Liver (tissue), 9 donors: Measurements from ENCODE around the gene KIF4B. TPM values are rescaled to one million over a fixed set of nuclear protein-coding genes. Genes with fewer than 3 reads are reported as not detected.

ENCODE experiments used
- DNase-seq: peaks from one replicate; pipeline ENCODE4 v3.0.0-alpha.2; 2017; ENCODE audit warnings: low spot score
- H3K27ac ChIP-seq, 2 donors: one replicate each; pipeline ENCODE4 v1.7.0; 2013; ENCODE audit warnings: inconsistent platforms in 2 of 2, low read length in 2 of 2, control low read depth in 1 of 2, low read depth in 1 of 2, mild to moderate bottlenecking in 1 of 2
- H3K27me3 ChIP-seq, 4 donors: one replicate each; pipeline versions ENCODE4 v1.6.1 to v1.7.0; 2013; ENCODE audit warnings: low read length in 3 of 4, inconsistent platforms in 1 of 4, mild to moderate bottlenecking in 1 of 4, moderate library complexity in 1 of 4; ENCODE audit not compliant: control insufficient read depth in 4 of 4, insufficient read depth in 4 of 4
- H3K36me3 ChIP-seq, 4 donors: one replicate each; pipeline versions ENCODE4 v1.6.1 to v1.7.0; 2013; ENCODE audit warnings: low read length in 3 of 4, mild to moderate bottlenecking in 3 of 4, low read depth in 1 of 4, moderate library complexity in 1 of 4; ENCODE audit not compliant: control insufficient read depth in 4 of 4, insufficient read depth in 3 of 4
- H3K4me1 ChIP-seq, 4 donors: one replicate each; pipeline versions ENCODE4 v1.6.1 to v1.7.0; 2013; ENCODE audit warnings: low read length in 3 of 4, mild to moderate bottlenecking in 3 of 4, moderate library complexity in 1 of 4; ENCODE audit not compliant: control insufficient read depth in 4 of 4, insufficient read depth in 4 of 4
- H3K4me3 ChIP-seq, 3 donors: one replicate each; pipeline versions ENCODE4 v1.6.1 to v1.7.0; 2013; ENCODE audit warnings: low read length in 3 of 3, control low read depth in 1 of 3, low read depth in 1 of 3, mild to moderate bottlenecking in 1 of 3
- H3K9ac ChIP-seq, 2 donors: one replicate each; pipeline ENCODE4 v1.7.0; 2013; ENCODE audit warnings: low read length in 2 of 2, mild to moderate bottlenecking in 2 of 2, moderate library complexity in 2 of 2, control low read depth in 1 of 2, low read depth in 1 of 2
- H3K9me3 ChIP-seq, 4 donors: one replicate each; pipeline versions ENCODE4 v1.6.1 to v1.7.0; 2013; ENCODE audit warnings: low read length in 3 of 4; ENCODE audit not compliant: control insufficient read depth in 4 of 4
- ATF3 ChIP-seq: IDR thresholded peaks from 2 replicates; pipeline ENCODE4 v1.6.1; 2016; ENCODE audit warnings: antibody characterized with exemption
- CTCF ChIP-seq: fragments of 150-350 bp; IDR thresholded peaks from 2 replicates; pipeline ENCODE4 v1.5.1; 2017; ENCODE audit warnings: improper control_type of control experiment, low read depth, low read length; ENCODE audit not compliant: missing input control
- EGR1 ChIP-seq, 2 donors: IDR thresholded peaks; 2 replicates each; pipeline ENCODE4 v1.6.1; 2016 to 2018; ENCODE audit warnings: antibody characterized with exemption in 2 of 2, low read depth in 2 of 2
- FOXA1 ChIP-seq: IDR thresholded peaks from 2 replicates; pipeline ENCODE4 v1.6.1; 2016; ENCODE audit warnings: antibody characterized with exemption
- FOXA2 ChIP-seq: IDR thresholded peaks from 2 replicates; pipeline ENCODE4 v1.6.1; 2016; ENCODE audit warnings: antibody characterized with exemption
- GABPA ChIP-seq, 2 donors: IDR thresholded peaks in 1 of 2; conservative IDR thresholded peaks in 1 of 2; 2 replicates each; pipeline ENCODE4 v1.6.1; 2016; ENCODE audit warnings: antibody characterized with exemption in 2 of 2, mild to moderate bottlenecking in 1 of 2, moderate library complexity in 1 of 2
- HNF4A ChIP-seq, 2 donors: conservative IDR thresholded peaks; 2 replicates each; pipeline ENCODE4 v1.6.1; 2016; ENCODE audit warnings: antibody characterized with exemption in 2 of 2, mild to moderate bottlenecking in 2 of 2
- HNF4G ChIP-seq: IDR thresholded peaks from 2 replicates; pipeline ENCODE4 v1.6.1; 2016; ENCODE audit warnings: antibody characterized with exemption
- JUND ChIP-seq, 2 donors: IDR thresholded peaks; 2 replicates each; pipeline ENCODE4 v1.6.1; 2016; ENCODE audit warnings: antibody characterized with exemption in 2 of 2
- MAX ChIP-seq: IDR thresholded peaks from 2 replicates; pipeline ENCODE4 v1.6.1; 2016; ENCODE audit warnings: antibody characterized with exemption
- NR2F2 ChIP-seq: IDR thresholded peaks from 2 replicates; pipeline ENCODE4 v1.6.1; 2016; ENCODE audit warnings: antibody characterized with exemption
- RAD21 ChIP-seq, 2 donors: IDR thresholded peaks; 2 replicates each; pipeline ENCODE4 v1.6.1; 2016; ENCODE audit warnings: antibody characterized with exemption in 2 of 2, mild to moderate bottlenecking in 2 of 2
- REST ChIP-seq: IDR thresholded peaks from 2 replicates; pipeline ENCODE4 v1.6.1; 2016; ENCODE audit warnings: antibody characterized with exemption, mild to moderate bottlenecking
- RXRA ChIP-seq, 2 donors: IDR thresholded peaks; 2 replicates each; pipeline ENCODE4 v1.6.1; 2017 to 2018; ENCODE audit warnings: antibody characterized with exemption in 2 of 2, mild to moderate bottlenecking in 1 of 2
- SP1 ChIP-seq: IDR thresholded peaks from 2 replicates; pipeline ENCODE4 v1.6.1; 2018; ENCODE audit warnings: antibody characterized with exemption, mild to moderate bottlenecking
- TAF1 ChIP-seq: conservative IDR thresholded peaks from 2 replicates; pipeline ENCODE4 v1.6.1; 2016; ENCODE audit warnings: antibody characterized with exemption, mild to moderate bottlenecking
- YY1 ChIP-seq: IDR thresholded peaks from 2 replicates; pipeline ENCODE4 v1.6.1; 2016; ENCODE audit warnings: antibody characterized with exemption, mild to moderate bottlenecking
- ZBTB33 ChIP-seq: IDR thresholded peaks from 2 replicates; pipeline ENCODE4 v1.6.1; 2016; ENCODE audit warnings: antibody characterized with exemption
- WGBS: extraction: QIAGEN DNeasy Blood & Tissue Kit; methylation state at CpG from one replicate; pipeline ENCODE4 v1.1.7; 2013; 5-methylcytosine and 5-hydroxymethylcytosine counted together
- polyA plus RNA-seq, 2 donors: library from polyadenylated mRNA; stranded (reverse) in 1 of 2; unstranded in 1 of 2; fragments of 200-250 nt in 1 of 2; fragments of >200 nt in 1 of 2; fragmentation: Nextera tagmentation in 1 of 2; extraction: Ambion mirVana in 1 of 2; gene quantifications; one replicate each; pipeline versions ENCODE4 v1.2.1 to v1.2.3, GENCODE V29; 2013 to 2015
- total RNA-seq, 2 donors: library from RNA; depleted of rRNA; stranded (reverse); fragments of >200 nt; gene quantifications; one replicate each; pipeline ENCODE4 v1.2.3, GENCODE V29; 2014
- donor health status: healthy.
- donor health status: healthy.
- donor health status: healthy.
- donor health status: healthy.
- donor health status: healthy.

Gene KIF4B
- total and polyA plus RNA-seq, 4 donors = 0.05 to 0.17 TPM; not detected in 2

GRCh38 chr5:154995679-154996078, 17.9 kb upstream of the KIF4B start:
- no peaks in the 10 kb centered on the region for H3K36me3 ChIP-seq
- H3K27ac ChIP-seq = no peak overlapping the region
- H3K9ac ChIP-seq = no peak overlapping the region
- H3K9me3 ChIP-seq = no peaks in the 10 kb centered on the region
- no peak for DNase-seq
- H3K4me3 ChIP-seq = no peak overlapping the region
- WGBS = 68% methylated on average over 4 of the region's 4 CpGs
- TF ChIP-seq RAD21 (IDR thresholded peaks at IDR 0.05) = no peak
- TF ChIP-seq HNF4A (conservative IDR thresholded peaks at IDR 0.05) = no peak
- TF ChIP-seq GABPA (IDR thresholded peaks at IDR 0.05 in 1 of 2, conservative IDR thresholded peaks at IDR 0.05 in 1 of 2) = no peak
- no peak for TF ChIP-seq ATF3
- no peak for TF ChIP-seq YY1
- no peak for TF ChIP-seq FOXA2
- TF ChIP-seq CTCF = no peak
- TF ChIP-seq SP1 = no peak
- no peak for TF ChIP-seq ZBTB33
- TF ChIP-seq REST = no peak
- no peak for TF ChIP-seq HNF4G
- no peak for TF ChIP-seq JUND (IDR thresholded peaks at IDR 0.05)
- no peak for TF ChIP-seq EGR1 (IDR thresholded peaks at IDR 0.05; ENCODE audit: low read depth in 2 of 2)
- no peak for TF ChIP-seq RXRA (IDR thresholded peaks at IDR 0.05)
- TF ChIP-seq TAF1 = no peak
- no peak for TF ChIP-seq NR2F2
- no peaks in the 10 kb centered on the region for H3K27me3 ChIP-seq
- H3K4me1 ChIP-seq = no peaks in the 10 kb centered on the region

GRCh38 chr5:154997746-154998145, 15.8 kb upstream of the KIF4B start:
- Histone ChIP-seq H3K27me3 (no peaks in the 10 kb centered on the region), H3K9me3 (no peaks in the 10 kb centered on the region), H3K36me3 (no peaks in the 10 kb centered on the region), H3K27ac (no peak overlapping the region), H3K4me1 (no peaks in the 10 kb centered on the region), H3K9ac (no peak overlapping the region), H3K4me3 (no peak overlapping the region)
- TF ChIP-seq FOXA1 = no peak
- TF ChIP-seq TAF1 = no peak
- no peak for TF ChIP-seq NR2F2
- no peak for TF ChIP-seq GABPA (IDR thresholded peaks at IDR 0.05 in 1 of 2, conservative IDR thresholded peaks at IDR 0.05 in 1 of 2)
- TF ChIP-seq EGR1 (IDR thresholded peaks at IDR 0.05; ENCODE audit: low read depth in 2 of 2) = no peak
- TF ChIP-seq HNF4G = no peak
- TF ChIP-seq HNF4A (conservative IDR thresholded peaks at IDR 0.05) = no peak
- no peak for TF ChIP-seq ZBTB33
- no peak for TF ChIP-seq RXRA (IDR thresholded peaks at IDR 0.05)
- no peak for TF ChIP-seq ATF3
- no peak for TF ChIP-seq MAX
- no peak for TF ChIP-seq FOXA2
- no peak for DNase-seq
- WGBS = 77% methylated on average over 5 of the region's 5 CpGs
